NCI-H510A treated with DMSO at 0.1 percent for 48 hours (cell line): Measurements from ENCODE around the gene SLC25A43.
A peak's percentile ranks its signal among the peaks of the same experiment; 100 is the strongest.
"Not testable (repeated sequence)": the region's sequence is repeated elsewhere in the genome, so short reads cannot be mapped to it uniquely, and the experiment has no call there.

ENCODE experiments used
- DNase-seq: peaks from one replicate; lab custom pipeline; 2025; lab: John Stamatoyannopoulos, UW

The SLC25A43 gene

GRCh38 chrX:119398974-119399771 is at the start of gene SLC25A43:
TSS of gene SLC25A43 (plus strand) at chrX:119399336. CDS start at chrX:119399404, 68 bp downstream.
- peak; percentile 19 for DNase-seq

DNA sequence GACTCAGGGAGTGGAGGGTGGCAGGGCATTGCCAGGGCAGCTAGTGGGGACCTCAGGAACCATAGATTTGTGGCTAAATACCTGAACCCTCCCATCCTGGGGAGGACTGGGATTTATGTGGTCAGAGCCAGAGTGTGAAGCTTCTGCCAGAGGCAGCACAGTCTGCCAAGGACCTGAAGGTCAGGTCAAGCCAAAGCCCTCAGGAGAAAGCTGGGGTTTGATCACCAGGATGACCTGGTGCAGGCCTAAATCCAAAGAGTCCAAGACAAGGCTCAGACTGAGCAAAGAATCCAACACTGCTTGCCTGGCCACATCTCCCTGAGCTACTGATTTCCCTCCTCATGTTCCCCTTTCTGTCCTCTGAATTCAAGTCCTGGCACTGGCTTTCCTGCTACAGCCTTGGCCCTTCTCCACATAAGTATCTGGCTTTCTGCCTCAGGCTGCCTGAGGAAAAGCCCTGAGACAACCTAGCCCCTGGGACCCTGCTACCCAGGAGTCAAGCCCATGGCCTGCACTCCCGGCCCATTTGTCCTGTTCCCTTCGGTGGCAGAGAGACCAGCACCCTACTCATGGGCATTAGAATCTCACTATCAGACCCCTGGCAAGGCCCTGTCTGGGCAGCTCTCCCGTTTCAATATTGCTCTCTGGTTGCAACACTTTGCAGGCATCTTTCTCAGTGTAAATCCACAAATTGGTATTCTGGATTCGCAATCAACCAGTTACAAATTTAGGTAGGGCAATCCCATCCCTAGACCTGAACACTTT is 39.3 kb upstream of the SLC25A43 start:
- DNase-seq = no peak

GRCh38 chrX:119361451-119361850 is 37.7 kb upstream of the SLC25A43 start:
- not testable (repeated sequence) for DNase-seq

GRCh38 chrX:119362074-119362473 is 37.1 kb upstream of the SLC25A43 start:
- DNase-seq = not testable (repeated sequence)

DNA sequence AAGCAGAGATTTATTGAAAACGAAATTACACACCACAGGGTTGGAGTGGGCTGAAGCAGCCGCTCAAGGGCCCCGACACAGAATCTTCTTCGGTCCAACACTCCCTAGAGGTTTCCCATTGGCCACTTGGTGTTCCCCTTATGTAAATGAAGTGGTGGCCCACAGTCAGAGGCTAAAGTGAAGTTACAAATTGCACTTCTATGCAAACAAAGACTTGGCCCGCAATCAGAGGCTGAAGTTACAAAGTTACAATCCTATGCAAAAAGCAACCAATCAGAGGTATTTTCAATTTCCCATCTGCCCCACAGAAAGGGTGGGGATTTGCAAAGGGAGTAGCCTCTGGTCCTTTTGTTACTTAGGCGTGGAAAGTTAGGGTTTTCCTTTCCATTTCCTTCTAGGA is 35.7 kb upstream of the SLC25A43 start:
- no peak for DNase-seq

GRCh38 chrX:119371861-119372260 is 27.3 kb upstream of the SLC25A43 start:
- not testable (repeated sequence) for DNase-seq

DNA sequence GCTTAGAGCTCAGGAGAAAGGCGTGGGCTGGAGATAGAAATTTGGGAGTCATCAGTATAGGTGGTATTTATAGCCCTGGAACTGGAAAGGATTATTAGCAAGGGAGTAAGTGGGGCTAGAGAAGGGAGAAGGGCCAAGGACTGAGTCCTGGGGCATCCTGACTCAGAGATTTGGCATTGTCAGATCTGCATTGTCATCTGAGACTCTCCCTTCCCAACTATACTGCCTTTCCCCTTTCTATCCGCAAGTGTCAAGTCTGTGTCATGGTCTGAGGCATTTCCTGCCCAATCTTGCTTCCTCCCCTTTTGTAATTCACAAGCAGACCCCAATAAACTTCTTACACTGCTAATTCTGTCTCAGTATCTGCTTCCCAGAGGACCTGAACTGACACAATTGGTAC is 24.4 kb upstream of the SLC25A43 start:
- DNase-seq = no peak

- no peak for DNase-seq
These were observed 23.6 kb upstream of the SLC25A43 start for GRCh38 chrX:119375561-119375960.

DNA sequence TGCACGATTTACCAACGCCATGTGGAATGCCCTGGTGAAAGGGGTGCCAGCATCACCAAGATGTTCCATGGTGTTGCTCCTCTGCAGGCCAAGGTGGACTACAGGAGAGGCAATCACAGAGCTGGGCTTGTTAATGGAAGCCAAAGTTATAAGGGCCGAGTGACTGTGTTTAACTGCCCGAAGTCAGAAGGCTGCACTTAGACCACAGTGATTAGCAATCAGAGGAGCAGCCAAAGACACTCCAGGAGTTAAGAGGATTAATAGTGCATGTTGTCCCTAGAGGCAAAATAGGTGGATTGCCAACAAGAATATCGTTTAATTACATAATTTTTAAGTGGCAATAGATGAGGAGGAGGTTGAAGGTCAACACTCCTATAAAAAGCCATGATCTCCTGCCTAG is 22.8 kb upstream of the SLC25A43 start:
- DNase-seq = no peak

- DNase-seq = no peak
These were observed 17.7 kb upstream of the SLC25A43 start for GRCh38 chrX:119381349-119381944.

DNA sequence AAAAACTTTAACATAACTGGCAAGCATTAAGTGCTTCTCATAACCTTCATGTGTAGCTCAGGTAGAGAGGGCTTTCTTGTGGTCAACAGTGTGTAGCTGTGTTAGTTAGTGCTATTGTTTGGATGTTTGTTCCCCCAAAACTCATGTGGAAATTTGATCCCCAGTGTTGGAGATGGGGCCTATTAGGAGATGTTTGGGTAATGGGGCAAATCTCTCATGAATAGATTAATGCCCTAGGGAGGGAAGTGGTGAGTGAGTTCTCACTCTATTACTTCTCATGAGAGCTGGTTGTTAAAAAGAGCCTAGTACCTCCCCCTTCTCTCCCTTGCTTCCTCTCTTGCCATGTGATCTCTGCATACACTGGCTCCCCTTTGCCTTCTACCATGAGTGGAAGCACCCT is 16.5 kb upstream of the SLC25A43 start:
- DNase-seq = no peak

- DNase-seq = not testable (repeated sequence)
These were observed 12.5 kb upstream of the SLC25A43 start for GRCh38 chrX:119386685-119387084.

DNA sequence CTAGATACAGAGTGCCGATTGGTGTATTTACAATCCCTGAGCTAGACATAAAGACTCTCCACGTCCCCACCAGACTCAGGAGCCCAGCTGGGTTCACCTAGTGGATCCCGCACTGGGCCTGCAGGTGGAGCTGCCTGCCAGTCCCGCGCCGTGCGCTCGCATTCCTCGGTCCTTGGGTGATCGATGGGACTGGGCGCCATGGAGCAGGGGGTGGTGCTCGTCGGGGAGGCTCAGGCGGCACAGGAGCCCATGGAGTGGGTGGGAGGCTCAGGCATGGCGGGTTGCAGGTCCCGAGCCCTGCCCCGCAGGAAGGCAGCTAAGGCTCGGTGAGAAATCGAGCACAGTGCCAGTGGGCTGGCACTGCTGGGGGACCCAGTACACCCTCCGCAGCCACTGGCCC is 11.7 kb upstream of the SLC25A43 start:
- DNase-seq = not testable (repeated sequence)

GRCh38 chrX:119389214-119389613 is 9.9 kb upstream of the SLC25A43 start:
- DNase-seq = no peak

GRCh38 chrX:119389871-119390501 is 9.2 kb upstream of the SLC25A43 start:
- no peak for DNase-seq

DNA sequence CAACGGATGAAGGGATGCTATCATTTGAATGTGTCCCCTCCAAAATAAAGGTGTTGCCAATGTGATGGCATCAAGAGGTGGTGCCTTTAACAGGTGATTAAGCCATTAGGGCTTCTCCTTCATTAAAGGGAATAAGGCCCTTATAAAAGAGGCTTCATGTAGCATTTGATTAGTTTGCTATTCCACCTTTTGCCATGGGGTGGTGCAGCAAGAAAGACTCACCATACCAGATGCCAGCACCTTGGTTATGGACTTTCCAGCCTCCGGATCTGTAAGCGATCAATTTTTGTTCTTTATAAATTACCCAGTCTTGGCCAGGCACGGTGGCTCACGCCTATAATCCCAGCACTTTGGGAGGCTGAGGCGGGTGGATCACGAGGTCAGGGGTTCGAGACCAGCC is 7.9 kb upstream of the SLC25A43 start:
- DNase-seq = peak; percentile 11

GRCh38 chrX:119393144-119393543 is 6.0 kb upstream of the SLC25A43 start:
- no peak for DNase-seq

- no peak for DNase-seq
These were observed 556 bp upstream of the SLC25A43 start for GRCh38 chrX:119398587-119398973.

DNA sequence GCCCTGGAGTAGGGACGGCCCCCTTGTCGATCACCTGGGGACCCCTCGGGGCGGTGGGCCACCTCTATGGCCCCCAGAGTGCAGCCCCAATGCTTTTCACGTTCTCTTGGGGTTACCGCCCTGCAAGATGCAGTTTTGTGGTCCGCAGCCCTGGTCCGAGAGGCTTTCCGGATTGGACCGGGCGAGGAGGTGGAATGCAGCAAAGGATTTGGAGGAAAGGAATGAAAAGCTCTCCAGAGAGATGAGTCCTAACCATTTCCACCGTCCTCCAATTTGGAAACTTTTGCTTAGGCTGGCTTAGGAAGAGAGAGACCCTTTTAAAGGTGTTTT is 601 bp downstream of the SLC25A43 start:
- no peak for DNase-seq

GRCh38 chrX:119401569-119401968 is 2.4 kb downstream of the SLC25A43 start:
- peak; percentile 55 for DNase-seq

- no peak for DNase-seq
These were observed 3.5 kb downstream of the SLC25A43 start for GRCh38 chrX:119402588-119402987.

DNA sequence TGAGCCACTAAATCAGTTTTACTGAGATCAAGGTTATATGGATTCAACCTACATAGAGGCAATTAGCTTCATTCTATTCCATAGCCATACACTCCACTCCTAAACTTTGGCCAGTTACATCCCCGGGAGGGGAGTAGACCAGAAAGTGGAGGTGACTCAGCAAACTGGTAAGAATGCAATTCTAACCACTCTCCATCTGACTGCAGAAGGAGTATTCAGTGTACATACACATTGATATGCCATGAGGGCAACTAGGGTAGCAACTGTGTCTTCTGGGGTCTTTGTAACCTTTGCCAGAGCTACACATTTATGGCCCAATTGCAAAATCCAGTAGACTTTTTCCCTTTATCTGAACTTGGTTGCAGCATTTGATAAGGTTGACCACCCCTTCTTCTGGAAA is 7.6 kb downstream of the SLC25A43 start:
- DNase-seq = no peak

DNA sequence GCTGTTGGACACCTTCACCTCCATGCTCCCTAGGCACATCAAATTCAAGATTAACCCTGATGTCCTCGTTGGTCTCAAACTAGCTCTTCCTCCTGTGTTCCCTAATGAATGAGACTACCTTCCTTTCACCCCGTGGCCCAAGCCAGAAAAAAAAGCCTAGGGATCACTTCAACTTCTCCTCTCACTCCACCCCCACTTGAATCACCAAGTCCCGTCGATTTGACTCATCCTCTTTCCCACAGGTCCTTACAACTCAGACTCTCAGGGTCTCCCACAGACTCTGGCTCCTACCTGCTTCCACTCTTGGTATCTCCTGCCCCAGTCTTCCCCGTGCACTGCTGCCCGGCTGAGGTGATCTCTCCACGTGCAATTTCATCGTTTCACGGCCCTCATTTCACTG is 8.5 kb downstream of the SLC25A43 start:
- DNase-seq = no peak
